HepG2 (cell line): ENCODE measurements around the gene TUBG1. TPM values are rescaled to one million over a fixed set of nuclear protein-coding genes. Genes with fewer than 3 reads are reported as not detected.
A peak's percentile ranks its signal among the peaks of the same experiment; 100 is the strongest.

Experiments used
- ATAC-seq: fragments of 200-7000 bp; cut with Tn5 transposase; 3 replicates; pipeline ENCODE4 v1.9.1; 2020; ENCODE audit warnings: mild to moderate bottlenecking, moderate library complexity
- BruUV-seq: library from RNA; stranded (reverse); fragments of 400-500 nt; replicated peaks from 2 replicates; lab custom pipeline; 2021; lab: Mats Ljungman, UMichigan
- CTCF ChIA-PET: fragments of 300-600 bp; formaldehyde crosslinking; extraction: SDS; loops from one replicate; lab custom pipeline; 2021; ENCODE audit warnings: low total read pairs, inconsistent platforms, low intra/inter-chr PET ratio; lab: Yijun Ruan, JAX
- POLR2A ChIA-PET: fragments of 350-600 bp; sonication (Branson Sonifier 250); formaldehyde crosslinking; loops from one replicate; lab custom pipeline; 2020; ENCODE audit warnings: antibody characterized with exemption, inconsistent platforms; lab: Yijun Ruan, JAX
- DNase-seq: peaks from one replicate; pipeline ENCODE4 v3.0.0-alpha.2; 2015; ENCODE audit warnings: low spot score
- FAIRE-seq: peaks from 3 replicates; lab custom pipeline; 2011; peaks lifted over from hg19 to GRCh38; lab: Jason Lieb, UNC
- H2AFZ ChIP-seq: one replicate; pipeline ENCODE4 v1.6.1; 2011; ENCODE audit warnings: low read length, inconsistent platforms
- H3K27ac ChIP-seq: fragments of 300-600 bp; 3 replicates; pipeline ENCODE4 v1.8.0; 2011; ENCODE audit warnings: mixed run types, mild to moderate bottlenecking, mixed read lengths, low read length, inconsistent platforms; ENCODE audit not compliant: insufficient read depth; ENCODE audit errors: extremely low read length
- H3K27me3 ChIP-seq, 2 experiments: fragments of 200-600 bp in 1 of 2; 2 replicates in 1 of 2; 3 replicates in 1 of 2; pipeline versions ENCODE4 v1.6.0 to v1.8.0; 2011; ENCODE audit warnings: low read length in 2 of 2, mild to moderate bottlenecking in 2 of 2, moderate library complexity in 2 of 2, inconsistent platforms in 1 of 2; ENCODE audit not compliant: insufficient read depth in 2 of 2, control insufficient read depth in 1 of 2
- H3K36me3 ChIP-seq, 2 experiments: fragments of 200-600 bp in 1 of 2; replicated peaks in 1 of 2; 2 replicates in 1 of 2; 3 replicates in 1 of 2; pipeline versions ENCODE4 v1.5.1 to v1.8.0; 2011; ENCODE audit warnings: low read length in 2 of 2, inconsistent platforms in 1 of 2; ENCODE audit not compliant: insufficient read depth in 2 of 2, control insufficient read depth in 1 of 2
- H3K4me1 ChIP-seq: 2 replicates; pipeline ENCODE4 v1.5.1; 2012; ENCODE audit warnings: low read length, inconsistent platforms; ENCODE audit not compliant: insufficient read depth
- H3K4me2 ChIP-seq: 2 replicates; pipeline ENCODE4 v1.6.0; 2011; ENCODE audit warnings: low read depth, low read length, inconsistent platforms
- H3K4me3 ChIP-seq, 3 experiments: fragments of 200-600 bp in 1 of 3; sonication (generic), shearing (Covaris generic) in 1 of 3; replicated peaks in 1 of 3; 2 replicates each; pipeline ENCODE4 v1.5.1; 2011 to 2016; ENCODE audit warnings: low read length in 3 of 3, inconsistent platforms in 2 of 3, low read depth in 2 of 3, mild to moderate bottlenecking in 2 of 3, control low read depth in 1 of 3, mixed read lengths in 1 of 3; ENCODE audit not compliant: insufficient read depth in 1 of 3
- H3K79me2 ChIP-seq: one replicate; pipeline ENCODE4 v1.6.1; 2011; ENCODE audit warnings: low read length, inconsistent platforms; ENCODE audit not compliant: insufficient read depth
- H3K9ac ChIP-seq: 2 replicates; pipeline ENCODE4 v1.6.0; 2011; ENCODE audit warnings: mild to moderate bottlenecking, low read depth, low read length, inconsistent platforms; ENCODE audit not compliant: insufficient read depth
- H3K9me3 ChIP-seq: 2 replicates; pipeline ENCODE4 v1.5.1; 2012; ENCODE audit warnings: mild to moderate bottlenecking, low read length
- H4K20me1 ChIP-seq: 2 replicates; pipeline ENCODE4 v1.6.0; 2011; ENCODE audit warnings: inconsistent platforms, mild to moderate bottlenecking, low read length, moderate library complexity; ENCODE audit not compliant: insufficient read depth
- AGO2 ChIP-seq: fragments of 200-400 bp; formaldehyde crosslinking; optimal IDR thresholded peaks from 2 replicates; pipeline ENCODE3; 2017; ENCODE audit warnings: mild to moderate bottlenecking, low read depth, low read length, moderate library complexity
- EEA1 ChIP-seq: sonication (generic); formaldehyde crosslinking; IDR thresholded peaks from 2 replicates; pipeline ENCODE4 v1.5.1; 2020; ENCODE audit warnings: mild to moderate bottlenecking, missing genetic modification reagents, borderline replicate concordance
- EZH2 ChIP-seq: conservative IDR thresholded peaks from 2 replicates; pipeline ENCODE4 v1.6.1; 2012; ENCODE audit warnings: mild to moderate bottlenecking, low read depth, low read length, moderate library complexity
- KLF16 ChIP-seq, 2 experiments: sonication (generic) in 1 of 2; formaldehyde crosslinking in 1 of 2; IDR thresholded peaks; 2 replicates each; pipeline versions ENCODE4 v1.6.1 to v1.8.0; 2016 to 2023; ENCODE audit warnings: missing genetic modification reagents in 2 of 2, missing compliant biosample characterization in 1 of 2
- KLF6 ChIP-seq: IDR thresholded peaks from 2 replicates; pipeline ENCODE4 v1.8.0; 2016; ENCODE audit warnings: missing biosample characterization, missing genetic modification reagents
- NKX3-1 ChIP-seq: sonication (generic); formaldehyde crosslinking; IDR thresholded peaks from 2 replicates; pipeline ENCODE4 v1.5.0; 2020; ENCODE audit warnings: missing genetic modification reagents
- NRL ChIP-seq: sonication (generic); formaldehyde crosslinking; IDR thresholded peaks from 2 replicates; pipeline ENCODE4 v1.5.0; 2020; ENCODE audit warnings: missing genetic modification reagents, mild to moderate bottlenecking, moderate library complexity, borderline replicate concordance
- PRMT3 ChIP-seq: sonication (generic); formaldehyde crosslinking; IDR thresholded peaks from 2 replicates; pipeline ENCODE4 v1.8.1; 2022; ENCODE audit warnings: low read depth, mild to moderate bottlenecking, moderate library complexity, missing genetic modification reagents, borderline replicate concordance
- RXRA ChIP-seq: sonication (generic); formaldehyde crosslinking; IDR thresholded peaks from 2 replicates; pipeline ENCODE4 v1.5.1; 2020; ENCODE audit warnings: missing genetic modification reagents
- SMAD9 ChIP-seq: sonication (generic); formaldehyde crosslinking; IDR thresholded peaks from 2 replicates; pipeline ENCODE4 v1.5.1; 2020; ENCODE audit warnings: mild to moderate bottlenecking, missing genetic modification reagents
- SP2 ChIP-seq: sonication (generic); formaldehyde crosslinking; IDR thresholded peaks from 2 replicates; pipeline ENCODE4 v1.5.1; 2020; ENCODE audit warnings: mild to moderate bottlenecking, missing genetic modification reagents
- SUZ12 ChIP-seq: fragments of 150-350 bp; IDR thresholded peaks from 2 replicates; pipeline ENCODE4 v1.6.1; 2014; ENCODE audit warnings: low read depth, low read length
- TRIM24 ChIP-seq: sonication (generic); formaldehyde crosslinking; IDR thresholded peaks from 2 replicates; pipeline ENCODE4 v1.8.0; 2022; ENCODE audit warnings: mild to moderate bottlenecking, missing genetic modification reagents
- XRCC5 ChIP-seq: fragments of 200-400 bp; formaldehyde crosslinking; optimal IDR thresholded peaks from 2 replicates; pipeline ENCODE3; 2017; ENCODE audit warnings: mild to moderate bottlenecking, low read length
- ZNF136 ChIP-seq: sonication (generic); formaldehyde crosslinking; IDR thresholded peaks from 2 replicates; pipeline ENCODE4 v1.8.1; 2022; ENCODE audit warnings: low read depth, mild to moderate bottlenecking, moderate library complexity, missing genetic modification reagents
- ZNF432 ChIP-seq: sonication (generic); formaldehyde crosslinking; IDR thresholded peaks from 2 replicates; pipeline ENCODE4 v1.5.0; 2020; ENCODE audit warnings: missing genetic modification reagents, mild to moderate bottlenecking, borderline replicate concordance
- ZNF496 ChIP-seq: sonication (generic); formaldehyde crosslinking; IDR thresholded peaks from 2 replicates; pipeline ENCODE4 v1.8.1; 2023; ENCODE audit warnings: mild to moderate bottlenecking, moderate library complexity, missing genetic modification reagents; ENCODE audit not compliant: insufficient replicate concordance
- ZNF546 ChIP-seq: sonication (generic); formaldehyde crosslinking; conservative IDR thresholded peaks from 2 replicates; pipeline ENCODE4 v1.8.1; 2023; ENCODE audit warnings: mild to moderate bottlenecking, missing genetic modification reagents
- ZNF761 ChIP-seq: sonication (generic); formaldehyde crosslinking; conservative IDR thresholded peaks from 2 replicates; pipeline ENCODE4 v1.4.0; 2020; ENCODE audit warnings: mild to moderate bottlenecking, missing genetic modification reagents
- WGBS: methylation state at CpG from one replicate; pipeline ENCODE4 v1.1.6; 2017; ENCODE audit warnings: low lambda C conversion rate; 5-methylcytosine and 5-hydroxymethylcytosine counted together
- in situ Hi-C: cut with HindIII; loops from 2 replicates; pipeline ENCODE4 v1.10.0; 2017; ENCODE audit warnings: low pct_unique_long_range_greater_than_20kb; ENCODE audit not compliant: extremely low pct_ligation_motif_present
- intact Hi-C: fragments of 100-400 bp; cut with micrococcal nuclease; formaldehyde crosslinking; loops from one replicate; pipeline ENCODE4 v1.10.0; 2022; ENCODE audit not compliant: unreplicated experiment
- polyA plus RNA-seq, 8 experiments: library from polyadenylated mRNA; depleted of rRNA in 3 of 8; stranded (reverse) in 7 of 8; unstranded in 1 of 8; fragments of >200 nt; fragmentation: Illumina TruSeq in 4 of 8; extraction: Trizol in 4 of 8; gene quantifications; 2 replicates each; pipeline versions ENCODE4 v1.2.1 to v1.2.3, GENCODE V29; 2011 to 2016; ENCODE audit warnings: low read depth in 4 of 8, missing spikeins in 1 of 8, mixed read lengths in 1 of 8; ENCODE audit not compliant: insufficient read depth in 1 of 8
- total RNA-seq, 5 experiments: library from RNA; depleted of rRNA; stranded (reverse); fragments of >200 nt; fragmentation: Illumina TruSeq; extraction: Trizol; gene quantifications; 2 replicates each; pipeline ENCODE4 v1.2.3, GENCODE V29; 2016; ENCODE audit warnings: low read depth in 1 of 5
- TF ChIP-seq, protein P1 (sequence below): sonication (generic); formaldehyde crosslinking; IDR thresholded peaks from 2 replicates; pipeline ENCODE4 v1.5.0; 2020; ENCODE audit warnings: missing genetic modification reagents
- TF ChIP-seq, protein P2 (sequence below): sonication (generic); formaldehyde crosslinking; IDR thresholded peaks from 2 replicates; pipeline ENCODE4 v1.8.1; 2022; ENCODE audit warnings: mild to moderate bottlenecking, missing genetic modification reagents

The TUBG1 gene
- total and polyA plus RNA-seq, 2 of the 13 experiments (the other 11 are each of a cell fraction or from before 2014, with no cell fraction given): 74.1 to 137 TPM

DNA sequence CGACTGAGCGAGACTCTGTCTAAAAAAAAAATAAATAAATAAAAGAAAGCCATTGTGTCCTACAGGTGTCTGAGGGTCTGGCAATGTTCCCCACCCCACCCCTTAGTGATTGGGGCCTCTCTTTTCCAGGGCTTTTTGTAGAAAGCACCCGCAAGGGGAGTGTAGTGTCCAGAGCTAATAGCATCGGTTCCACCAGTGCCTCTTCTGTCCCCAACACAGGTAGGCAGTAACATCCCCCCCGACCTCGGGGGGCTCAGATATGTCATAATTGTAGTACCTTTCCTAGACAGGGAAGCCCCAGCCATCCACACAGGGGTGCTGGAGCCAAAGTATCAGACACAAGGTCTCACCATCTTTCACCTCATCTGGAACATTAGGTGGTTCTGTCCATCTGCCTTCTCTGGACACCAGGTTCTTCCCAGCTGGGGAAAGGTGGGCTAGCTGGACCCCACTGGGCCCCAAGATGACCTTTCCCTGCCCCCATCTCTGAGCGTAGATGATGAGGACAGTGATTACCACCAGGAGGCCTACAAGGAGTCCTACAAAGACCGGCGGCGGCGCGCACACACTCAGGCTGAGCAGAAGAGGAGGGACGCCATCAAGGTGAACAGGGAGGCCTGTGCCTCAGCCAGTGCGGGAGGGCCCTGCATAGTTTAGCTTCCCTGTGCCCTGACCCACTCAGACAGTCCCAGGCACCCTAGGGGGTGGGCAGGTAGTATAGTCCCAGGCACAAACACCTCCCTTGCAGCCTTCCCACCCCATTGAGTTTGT is 41.0 kb upstream of the TUBG1 start:
- in situ Hi-C loops (no loop called here), intact Hi-C loops (no loop called here)
- Histone ChIP-seq H3K79me2 (peaks cover 26% of the 10 kb centered on the region), H4K20me1 (no peaks in the 10 kb centered on the region), H3K27ac (peak overlapping the region; percentile 29), H3K27me3 (no peaks in the 10 kb centered on the region; a peak in 1 of 5 replicates), H3K4me1 (peaks cover 60% of the 10 kb centered on the region), H3K4me3 (no peak overlapping the region; a peak in 1 of 6 replicates), H2AFZ (no peak overlapping the region), H3K4me2 (peak overlapping the region; percentile 32), H3K9me3 (no peaks in the 10 kb centered on the region), H3K9ac (peak overlapping the region; percentile 36; the same call in 1 of the 2 replicates), H3K36me3 (peaks cover 45 to 71% of the 10 kb centered on the region in 2 experiments)
- no peak for FAIRE-seq
- no peak for ATAC-seq
- ChIA-PET POLR2A (interaction anchor here (4.5 to 8.5 kb wide), 4 partner anchors 8 to 41 kb away, joined by 35 to 128 read pairs (median 70); partner anchors contain the start of genes HSD17B1, NAGLU, PSMC3IP and RETREG3), CTCF (no interaction called here)
- no TSS peak for BruUV-seq
- 99% methylated on average over 13 of the region's 14 CpGs for WGBS
- no peak for DNase-seq
- TF ChIP-seq NRL (CRISPR knock-in tag) (peak; percentile 32; the same call in 1 of the 2 replicates), EEA1 (CRISPR knock-in tag) (0 out of 2 replicates have a peak, but pooled peaks have one; percentile 58), XRCC5 (peak; percentile 20), SMAD9 (no peak), ZNF761 (CRISPR knock-in tag) (no peak), ZNF432 (no peak), SUZ12 (no peak), TRIM24 (CRISPR knock-in tag) (peak; percentile 30; the same call in 1 of the 2 replicates), ZNF136 (CRISPR knock-in tag) (no peak), ZNF546 (CRISPR knock-in tag) (no peak), PRMT3 (no peak), AGO2 (peak; percentile 66), NKX3-1 (no peak), ZNF496 (no peak), EZH2 (no peak), SP2 (CRISPR knock-in tag) (no peak), KLF16 (CRISPR knock-in tag; IDR thresholded peaks at IDR 0.05) (no peak), RXRA (CRISPR knock-in tag) (peak; percentile 43; the same call in 1 of the 2 replicates), KLF6 (CRISPR knock-in tag) (no peak)
- TF ChIP-seq, protein P1, sequence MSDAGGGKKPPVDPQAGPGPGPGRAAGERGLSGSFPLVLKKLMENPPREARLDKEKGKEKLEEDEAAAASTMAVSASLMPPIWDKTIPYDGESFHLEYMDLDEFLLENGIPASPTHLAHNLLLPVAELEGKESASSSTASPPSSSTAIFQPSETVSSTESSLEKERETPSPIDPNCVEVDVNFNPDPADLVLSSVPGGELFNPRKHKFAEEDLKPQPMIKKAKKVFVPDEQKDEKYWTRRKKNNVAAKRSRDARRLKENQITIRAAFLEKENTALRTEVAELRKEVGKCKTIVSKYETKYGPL (CRISPR knock-in tag): no peak
- TF ChIP-seq, protein P2, sequence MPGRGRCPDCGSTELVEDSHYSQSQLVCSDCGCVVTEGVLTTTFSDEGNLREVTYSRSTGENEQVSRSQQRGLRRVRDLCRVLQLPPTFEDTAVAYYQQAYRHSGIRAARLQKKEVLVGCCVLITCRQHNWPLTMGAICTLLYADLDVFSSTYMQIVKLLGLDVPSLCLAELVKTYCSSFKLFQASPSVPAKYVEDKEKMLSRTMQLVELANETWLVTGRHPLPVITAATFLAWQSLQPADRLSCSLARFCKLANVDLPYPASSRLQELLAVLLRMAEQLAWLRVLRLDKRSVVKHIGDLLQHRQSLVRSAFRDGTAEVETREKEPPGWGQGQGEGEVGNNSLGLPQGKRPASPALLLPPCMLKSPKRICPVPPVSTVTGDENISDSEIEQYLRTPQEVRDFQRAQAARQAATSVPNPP (CRISPR knock-in tag): no peak
